ENCODE data around the gene KIAA0825.

Gene KIAA0825

DNA sequence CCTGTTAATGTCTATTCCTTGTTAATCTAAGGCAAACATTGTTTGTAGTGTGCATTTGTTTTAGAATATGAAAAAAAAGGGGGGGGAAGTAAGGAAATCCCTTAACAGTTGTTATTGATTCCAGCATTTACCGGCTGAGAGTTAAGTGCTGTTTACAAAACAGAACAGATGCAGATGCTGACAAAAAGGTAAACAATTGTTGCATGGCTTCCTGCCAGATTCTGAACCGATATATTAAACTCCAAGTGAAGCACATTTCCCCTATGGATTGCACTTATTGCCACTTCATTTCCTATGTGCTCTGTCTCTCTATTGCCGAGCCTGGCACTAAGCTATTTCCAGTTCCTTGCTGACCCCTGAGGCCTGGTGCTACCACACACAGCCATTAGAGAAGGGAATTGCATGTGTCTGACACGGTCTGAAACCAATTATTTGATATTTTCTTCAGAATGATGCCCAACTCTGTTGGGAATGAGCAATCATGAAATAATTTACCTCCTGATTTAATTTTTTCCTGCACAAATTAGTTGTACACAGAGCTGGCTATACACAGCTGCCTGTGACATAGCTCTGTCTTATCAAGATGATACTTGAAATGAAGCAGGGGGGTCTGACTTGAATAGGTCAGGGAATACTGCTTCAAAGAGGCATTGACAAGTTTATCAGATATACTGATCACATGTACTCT, 109.8 kb downstream of the KIAA0825 start:
- no peak overlapping the region for H3K9ac ChIP-seq (ENCODE audit: low read depth, low read length)
- no peaks in the 10 kb centered on the region for H3K79me2 ChIP-seq (ENCODE audit: insufficient read depth, low read length)
- H3K4me3 ChIP-seq (ENCODE audit: low read depth in 1 of 2, low read length in 2 of 2): no peak overlapping the region
- no peak overlapping the region for H3K4me2 ChIP-seq (ENCODE audit: insufficient read depth, low read length)
- H3K4me1 ChIP-seq (ENCODE audit: insufficient read depth, low read length): no peaks in the 10 kb centered on the region
- no peak overlapping the region for H3K27ac ChIP-seq (ENCODE audit: low read length)
- H4K20me1 ChIP-seq (ENCODE audit: insufficient read depth, low read length): no peaks in the 10 kb centered on the region
- no peak for ATAC-seq (ENCODE audit: insufficient read depth, low read depth)
- no peaks in the 10 kb centered on the region for H3K36me3 ChIP-seq (ENCODE audit: insufficient read depth, low read length)
- no peak for DNase-seq
- H3K9me3 ChIP-seq (ENCODE audit: insufficient read depth, low read length, severe bottlenecking): no peaks in the 10 kb centered on the region
- TF ChIP-seq, protein P1, sequence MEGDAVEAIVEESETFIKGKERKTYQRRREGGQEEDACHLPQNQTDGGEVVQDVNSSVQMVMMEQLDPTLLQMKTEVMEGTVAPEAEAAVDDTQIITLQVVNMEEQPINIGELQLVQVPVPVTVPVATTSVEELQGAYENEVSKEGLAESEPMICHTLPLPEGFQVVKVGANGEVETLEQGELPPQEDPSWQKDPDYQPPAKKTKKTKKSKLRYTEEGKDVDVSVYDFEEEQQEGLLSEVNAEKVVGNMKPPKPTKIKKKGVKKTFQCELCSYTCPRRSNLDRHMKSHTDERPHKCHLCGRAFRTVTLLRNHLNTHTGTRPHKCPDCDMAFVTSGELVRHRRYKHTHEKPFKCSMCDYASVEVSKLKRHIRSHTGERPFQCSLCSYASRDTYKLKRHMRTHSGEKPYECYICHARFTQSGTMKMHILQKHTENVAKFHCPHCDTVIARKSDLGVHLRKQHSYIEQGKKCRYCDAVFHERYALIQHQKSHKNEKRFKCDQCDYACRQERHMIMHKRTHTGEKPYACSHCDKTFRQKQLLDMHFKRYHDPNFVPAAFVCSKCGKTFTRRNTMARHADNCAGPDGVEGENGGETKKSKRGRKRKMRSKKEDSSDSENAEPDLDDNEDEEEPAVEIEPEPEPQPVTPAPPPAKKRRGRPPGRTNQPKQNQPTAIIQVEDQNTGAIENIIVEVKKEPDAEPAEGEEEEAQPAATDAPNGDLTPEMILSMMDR (IDR thresholded peaks at IDR 0.05; ENCODE audit: borderline replicate concordance, extremely low read depth, low read length, poor library complexity, severe bottlenecking): no peak
- no peak overlapping the region for H2AFZ ChIP-seq (ENCODE audit: low read depth, low read length)
- no peaks in the 10 kb centered on the region for H3K27me3 ChIP-seq (ENCODE audit: insufficient read depth, low read length, poor library complexity)

DNA sequence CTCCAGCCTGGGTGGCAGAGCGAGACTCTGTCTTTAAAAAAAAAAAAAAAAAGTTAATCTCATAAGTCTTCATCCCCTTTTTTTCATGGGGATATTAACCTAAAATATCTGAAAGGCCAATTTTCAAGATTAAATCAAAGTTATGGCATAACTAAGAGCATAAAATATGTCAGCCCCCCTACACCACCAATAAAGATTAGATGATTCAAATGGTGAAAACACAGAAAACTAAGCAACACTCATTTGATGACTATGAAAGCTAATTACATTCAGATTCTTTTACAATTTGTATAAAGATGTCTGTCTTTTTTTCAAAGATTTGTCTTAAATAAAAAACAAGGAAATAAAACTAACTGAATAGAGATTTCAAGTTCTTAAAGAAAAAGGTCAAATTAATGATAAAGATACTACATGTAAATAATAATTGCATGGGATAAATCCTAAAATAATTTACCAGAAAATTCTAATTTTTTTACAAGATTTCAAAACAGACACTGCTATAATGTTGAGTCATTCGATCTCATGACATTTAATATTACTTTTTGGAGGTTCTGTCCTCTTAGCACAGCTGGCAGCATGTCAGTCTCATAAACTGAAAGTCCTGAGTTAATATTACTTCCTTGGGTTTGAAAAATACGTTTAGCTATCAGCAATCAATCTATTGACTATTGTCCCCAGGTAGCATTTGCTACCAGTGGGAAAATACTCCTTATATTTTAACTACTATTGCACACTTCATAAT, 112.9 kb downstream of the KIAA0825 start:
- no peak for DNase-seq
- ATAC-seq (ENCODE audit: insufficient read depth, low read depth): no peak
- no peak overlapping the region for H3K4me3 ChIP-seq (ENCODE audit: low read depth in 1 of 2, low read length in 2 of 2)
- TF ChIP-seq EZH2 (IDR thresholded peaks at IDR 0.05; ENCODE audit: borderline replicate concordance, low read depth, low read length, severe bottlenecking): no peak
- no peak overlapping the region for H3K9ac ChIP-seq (ENCODE audit: low read depth, low read length)
- no peaks in the 10 kb centered on the region for H3K36me3 ChIP-seq (ENCODE audit: insufficient read depth, low read length)
- H3K79me2 ChIP-seq (ENCODE audit: insufficient read depth, low read length): no peaks in the 10 kb centered on the region
- no peak overlapping the region for H3K4me2 ChIP-seq (ENCODE audit: insufficient read depth, low read length)
- H3K9me3 ChIP-seq (ENCODE audit: insufficient read depth, low read length, severe bottlenecking): no peaks in the 10 kb centered on the region
- H2AFZ ChIP-seq (ENCODE audit: low read depth, low read length): no peak overlapping the region
- H3K27me3 ChIP-seq (ENCODE audit: insufficient read depth, low read length, poor library complexity): no peaks in the 10 kb centered on the region
- no peaks in the 10 kb centered on the region for H4K20me1 ChIP-seq (ENCODE audit: insufficient read depth, low read length)
- no peaks in the 10 kb centered on the region for H3K4me1 ChIP-seq (ENCODE audit: insufficient read depth, low read length)
- no peak overlapping the region for H3K27ac ChIP-seq (ENCODE audit: low read length)

DNA sequence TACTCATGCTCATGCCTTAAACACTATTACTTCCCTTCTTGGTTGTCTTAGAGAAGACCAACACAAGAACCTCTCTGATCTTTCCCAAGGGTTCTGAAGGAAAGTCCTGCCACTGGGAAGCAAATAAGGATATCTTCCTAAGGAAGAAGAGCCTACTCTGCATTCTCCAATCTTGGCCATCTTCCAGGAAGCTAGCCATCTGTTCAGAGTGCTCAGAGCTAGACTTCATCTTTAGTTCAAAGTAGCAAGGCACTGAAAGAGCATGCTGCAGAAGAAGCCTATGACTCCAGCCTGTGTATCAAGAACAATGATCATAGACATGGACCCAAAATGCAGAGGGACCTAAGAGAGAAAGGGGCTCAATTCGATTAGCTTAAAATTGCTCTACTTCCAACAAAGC, 114.7 kb downstream of the KIAA0825 start:
- no peaks in the 10 kb centered on the region for H4K20me1 ChIP-seq (ENCODE audit: insufficient read depth, low read length)
- ATAC-seq (ENCODE audit: insufficient read depth, low read depth): no peak
- no peak overlapping the region for H3K27ac ChIP-seq (ENCODE audit: low read length)
- no peaks in the 10 kb centered on the region for H3K79me2 ChIP-seq (ENCODE audit: insufficient read depth, low read length)
- TF ChIP-seq, protein P1 (IDR thresholded peaks at IDR 0.05; ENCODE audit: borderline replicate concordance, extremely low read depth, low read length, poor library complexity, severe bottlenecking): no peak
- TF ChIP-seq EZH2 (IDR thresholded peaks at IDR 0.05; ENCODE audit: borderline replicate concordance, low read depth, low read length, severe bottlenecking): no peak
- H3K4me3 ChIP-seq (ENCODE audit: low read depth in 1 of 2, low read length in 2 of 2): no peak overlapping the region
- no peak for DNase-seq
- H3K4me1 ChIP-seq (ENCODE audit: insufficient read depth, low read length): peaks cover 7% of the 10 kb centered on the region
- H3K9me3 ChIP-seq (ENCODE audit: insufficient read depth, low read length, severe bottlenecking): no peaks in the 10 kb centered on the region
- H2AFZ ChIP-seq (ENCODE audit: low read depth, low read length): no peak overlapping the region
- no peaks in the 10 kb centered on the region for H3K36me3 ChIP-seq (ENCODE audit: insufficient read depth, low read length)
- no peak overlapping the region for H3K9ac ChIP-seq (ENCODE audit: low read depth, low read length)
- H3K4me2 ChIP-seq (ENCODE audit: insufficient read depth, low read length): no peak overlapping the region
- no peaks in the 10 kb centered on the region for H3K27me3 ChIP-seq (ENCODE audit: insufficient read depth, low read length, poor library complexity)

DNA sequence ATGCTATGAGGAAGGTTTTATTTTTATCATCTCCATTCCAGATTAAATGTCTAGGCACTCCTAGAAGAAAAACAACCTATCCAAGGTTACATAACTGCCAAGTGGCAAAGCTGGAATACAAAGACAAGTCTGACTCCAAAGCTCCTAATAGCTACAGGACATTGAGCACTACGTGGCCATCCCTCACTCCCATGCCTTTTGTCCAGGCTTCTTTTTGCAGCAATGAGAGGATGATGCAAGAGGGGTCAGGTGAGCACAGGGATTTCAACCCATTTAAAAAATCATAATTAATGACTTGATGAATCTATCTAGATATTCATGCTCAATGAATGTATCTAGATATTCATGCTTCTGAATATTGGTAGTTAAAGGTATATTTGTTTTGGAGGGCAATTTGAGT, 117.0 kb downstream of the KIAA0825 start:
- DNase-seq (no peak), ATAC-seq (ENCODE audit: insufficient read depth, low read depth) (no peak)
- peaks cover 7% of the 10 kb centered on the region for H3K4me1 ChIP-seq (ENCODE audit: insufficient read depth, low read length)
- no peaks in the 10 kb centered on the region for H3K79me2 ChIP-seq (ENCODE audit: insufficient read depth, low read length)
- H3K27me3 ChIP-seq (ENCODE audit: insufficient read depth, low read length, poor library complexity): no peaks in the 10 kb centered on the region
- H3K4me2 ChIP-seq (ENCODE audit: insufficient read depth, low read length): no peak overlapping the region
- no peaks in the 10 kb centered on the region for H3K9me3 ChIP-seq (ENCODE audit: insufficient read depth, low read length, severe bottlenecking)
- H3K27ac ChIP-seq (ENCODE audit: low read length): no peak overlapping the region
- no peak overlapping the region for H2AFZ ChIP-seq (ENCODE audit: low read depth, low read length)
- TF ChIP-seq, protein P1 (IDR thresholded peaks at IDR 0.05; ENCODE audit: borderline replicate concordance, extremely low read depth, low read length, poor library complexity, severe bottlenecking): no peak
- no peak for TF ChIP-seq EZH2 (IDR thresholded peaks at IDR 0.05; ENCODE audit: borderline replicate concordance, low read depth, low read length, severe bottlenecking)
- no peak overlapping the region for H3K4me3 ChIP-seq (ENCODE audit: low read depth in 1 of 2, low read length in 2 of 2)
- no peak overlapping the region for H3K9ac ChIP-seq (ENCODE audit: low read depth, low read length)
- H4K20me1 ChIP-seq (ENCODE audit: insufficient read depth, low read length): no peaks in the 10 kb centered on the region
- no peaks in the 10 kb centered on the region for H3K36me3 ChIP-seq (ENCODE audit: insufficient read depth, low read length)
